ENCODE measurements around the gene TAOK1. TPM values are rescaled to one million over a fixed set of nuclear protein-coding genes. Genes with fewer than 3 reads are reported as not detected.
A peak's percentile ranks its signal among the peaks of the same experiment; 100 is the strongest.
"Not testable (repeated sequence)": the region's sequence is repeated elsewhere in the genome, so short reads cannot be mapped to it uniquely, and the experiment has no call there.

Gene TAOK1
- total RNA-seq, 1 experiment from 2014 or later = 29.5 TPM

GRCh38 chr17:29443041-29443739 is 53.0 kb downstream of the TAOK1 start:
- no peak for DNase-seq (ENCODE audit: low read depth)

DNA sequence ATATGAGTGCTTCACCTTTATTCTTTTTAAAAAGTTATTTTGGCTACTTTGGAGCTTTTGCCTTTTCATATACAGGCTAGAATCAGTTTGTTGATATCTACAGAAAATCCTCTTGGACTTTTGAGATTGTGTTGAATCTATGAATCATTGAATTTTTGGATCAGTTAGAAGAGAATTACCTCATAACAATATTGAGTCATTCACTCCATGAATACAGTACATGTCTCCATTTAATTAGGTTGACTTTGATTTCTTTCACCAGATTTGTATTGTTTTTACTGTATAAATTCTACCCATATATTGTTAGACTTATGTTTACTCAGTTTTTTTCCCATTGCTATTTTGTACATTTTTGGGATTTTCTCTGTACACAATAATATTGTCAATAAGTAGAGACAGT is 54.4 kb downstream of the TAOK1 start:
- peak; percentile 43 for DNase-seq (ENCODE audit: low read depth)

DNA sequence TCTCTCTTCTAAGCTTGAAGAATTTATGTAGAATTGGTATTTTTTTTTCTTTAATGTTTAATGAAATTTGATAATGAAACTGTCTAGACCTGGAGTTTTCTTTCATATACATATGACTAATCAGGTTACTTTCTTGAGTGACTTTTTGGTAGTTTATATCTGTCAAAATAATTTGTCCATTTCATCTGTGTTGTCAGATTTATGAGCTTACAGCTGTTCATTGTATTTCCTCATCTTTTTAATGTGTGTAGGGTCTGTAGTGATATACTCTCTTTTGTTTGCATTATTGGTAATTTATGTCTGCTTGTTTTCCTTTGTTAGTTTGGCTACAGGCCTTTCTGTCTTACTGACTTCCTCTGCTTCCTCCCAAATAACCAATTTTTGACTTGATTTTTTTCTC is 55.7 kb downstream of the TAOK1 start:
- no peak for DNase-seq (ENCODE audit: low read depth)

DNA sequence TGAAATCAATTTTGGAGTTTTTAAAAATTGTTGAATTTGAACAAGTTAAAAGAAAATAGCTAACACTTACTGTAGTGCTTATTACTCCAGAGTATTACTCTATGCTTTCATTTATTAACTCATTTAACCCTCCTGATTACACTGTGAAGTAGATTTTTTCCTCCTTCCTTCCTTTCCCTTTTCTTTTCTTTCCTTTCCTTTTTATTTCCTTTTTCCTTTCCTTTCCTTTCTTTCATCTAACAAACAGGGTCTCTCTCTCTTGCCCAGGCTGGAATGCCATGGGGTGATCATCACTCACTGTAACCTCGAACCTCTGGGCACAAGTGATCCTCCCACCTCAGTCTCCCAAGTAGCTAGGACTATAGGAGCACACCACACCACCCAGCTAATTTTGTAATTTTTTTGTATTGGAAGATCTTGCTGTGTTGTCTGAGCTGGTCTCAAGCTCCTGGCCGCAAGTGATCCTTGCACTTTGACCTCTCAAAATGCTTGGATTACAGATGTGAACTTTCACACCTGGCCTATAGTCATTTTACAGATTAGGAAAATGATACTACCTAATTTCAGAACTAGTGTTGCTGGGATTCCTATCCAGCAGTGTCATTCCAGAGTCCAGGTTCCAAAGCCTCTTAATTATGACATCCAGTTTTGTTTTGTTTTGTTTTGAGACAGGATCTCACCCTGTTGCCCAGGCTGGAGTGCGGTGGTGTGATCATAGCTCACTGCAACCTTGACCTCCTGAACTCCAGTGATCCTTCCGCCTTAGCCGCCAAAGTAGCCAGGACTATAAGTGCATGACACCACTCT is 59.9 kb downstream of the TAOK1 start:
- DNase-seq (ENCODE audit: low read depth) = no peak

DNA sequence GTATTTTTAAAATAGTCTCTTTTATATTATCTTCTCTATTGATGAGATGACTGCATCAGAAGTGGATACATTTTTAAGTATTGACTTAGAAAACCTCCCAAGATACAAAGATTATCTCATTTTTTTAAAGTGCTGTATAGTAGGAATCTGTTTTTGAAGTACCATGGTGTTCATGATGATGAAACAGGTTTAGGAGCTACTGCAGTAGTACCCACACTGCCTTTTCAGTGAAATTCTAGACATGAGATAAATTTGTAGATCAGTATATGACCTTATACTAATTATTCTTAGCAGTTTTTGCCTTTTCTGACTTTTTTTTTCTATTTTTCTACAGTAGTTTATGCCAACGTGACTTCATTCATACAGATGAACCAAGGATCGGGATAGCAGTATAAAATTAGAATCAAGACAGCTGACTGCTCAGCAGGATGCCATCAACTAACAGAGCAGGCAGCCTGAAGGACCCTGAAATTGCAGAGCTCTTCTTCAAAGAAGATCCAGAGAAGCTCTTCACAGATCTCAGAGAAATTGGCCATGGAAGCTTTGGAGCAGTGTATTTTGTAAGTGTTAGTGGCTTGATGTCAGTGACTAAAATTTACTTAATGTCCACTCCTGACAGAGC is 61.1 kb downstream of the TAOK1 start:
- no peak for DNase-seq (ENCODE audit: low read depth)

DNA sequence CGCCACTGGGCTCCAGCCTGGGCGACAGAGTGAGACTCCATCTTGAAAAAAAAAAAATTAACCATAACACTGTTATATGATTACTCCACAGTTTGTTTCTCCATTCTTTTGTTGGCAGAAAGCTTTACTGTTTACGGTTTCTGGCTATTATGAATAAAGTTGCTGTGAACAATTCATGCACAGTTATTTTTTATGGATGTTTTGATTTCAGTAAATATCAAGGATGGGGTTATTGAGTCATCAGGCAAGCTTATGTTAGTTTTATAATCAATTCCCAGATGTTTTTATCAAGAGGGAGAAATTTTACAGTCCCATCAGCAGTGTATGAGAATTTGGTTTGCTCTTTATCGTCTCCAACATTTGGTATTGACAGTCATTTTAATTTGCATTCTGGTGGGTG is 67.9 kb downstream of the TAOK1 start:
- DNase-seq (ENCODE audit: low read depth) = no peak

GRCh38 chr17:29461483-29462206 is 71.5 kb downstream of the TAOK1 start:
- DNase-seq (ENCODE audit: low read depth) = no peak

- DNase-seq (ENCODE audit: low read depth) = no peak
Observed at GRCh38 chr17:29469276-29469675, 79.1 kb downstream of the TAOK1 start.

- not testable (repeated sequence) for DNase-seq (ENCODE audit: low read depth)
Observed at GRCh38 chr17:29473437-29473836, 83.3 kb downstream of the TAOK1 start.

GRCh38 chr17:29474297-29474696 is 84.1 kb downstream of the TAOK1 start:
- no peak for DNase-seq (ENCODE audit: low read depth)

GRCh38 chr17:29475891-29476290 is 85.7 kb downstream of the TAOK1 start:
- no peak for DNase-seq (ENCODE audit: low read depth)

GRCh38 chr17:29480249-29480928 is 90.2 kb downstream of the TAOK1 start:
- DNase-seq (ENCODE audit: low read depth) = not testable (repeated sequence)

DNA sequence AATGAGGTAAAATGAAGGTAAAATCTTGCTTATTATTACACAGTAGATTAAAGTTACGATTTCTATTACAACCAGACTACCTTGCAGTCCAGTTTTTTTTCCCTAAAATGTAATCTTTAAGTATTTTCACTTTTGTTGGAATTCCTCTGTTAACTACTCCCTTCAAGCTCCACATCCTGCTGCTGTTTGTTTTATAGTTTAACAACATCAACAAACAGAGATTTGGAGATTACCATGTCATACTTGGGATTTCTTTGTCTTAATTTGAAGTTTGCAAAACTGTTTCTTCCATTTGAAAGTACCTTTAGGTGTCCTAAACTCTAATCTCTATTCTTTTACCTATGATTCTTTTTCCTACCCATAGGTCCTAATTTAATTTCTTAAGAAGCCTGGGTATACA is 93.3 kb downstream of the TAOK1 start:
- DNase-seq (ENCODE audit: low read depth) = no peak

DNA sequence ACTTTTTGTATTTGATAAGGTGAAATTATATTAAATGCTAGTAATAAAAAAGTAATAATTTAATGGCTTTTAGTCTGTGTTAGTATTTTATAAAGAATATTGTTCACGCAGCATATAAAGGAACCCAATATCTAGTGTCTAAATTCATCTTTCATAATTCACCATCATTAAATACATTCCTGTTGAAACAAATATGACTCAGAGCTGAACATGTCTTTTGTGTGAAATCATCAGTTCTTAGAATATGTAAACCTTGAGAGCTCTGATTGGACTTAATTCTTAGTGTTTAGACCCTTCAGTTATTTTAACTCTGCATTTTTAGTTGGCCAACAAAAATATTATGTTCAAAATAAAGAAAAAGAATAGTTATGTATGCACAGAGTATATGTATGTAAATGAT is 104.8 kb downstream of the TAOK1 start:
- no peak for DNase-seq (ENCODE audit: low read depth)

- no peak for DNase-seq (ENCODE audit: low read depth)
Observed at GRCh38 chr17:29504711-29505110, 114.5 kb downstream of the TAOK1 start.

DNA sequence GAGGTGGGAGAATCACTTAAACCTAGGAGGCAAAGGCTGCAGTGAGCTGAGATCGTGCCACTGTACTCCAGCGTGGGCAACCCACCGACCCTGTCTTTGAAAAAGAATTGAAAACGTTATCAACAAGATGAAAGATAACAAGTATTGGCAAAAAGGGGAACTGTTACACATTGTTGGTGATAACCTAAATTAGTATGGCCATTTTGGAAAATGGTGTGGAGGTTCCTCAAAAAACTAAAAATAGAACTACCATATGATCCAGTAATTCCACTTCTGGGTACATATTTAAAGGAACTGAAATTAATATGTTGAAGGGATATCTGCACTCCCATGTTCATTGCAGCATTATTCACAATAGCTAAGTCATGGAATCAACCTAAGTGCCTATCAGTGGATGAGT is 115.7 kb downstream of the TAOK1 start:
- DNase-seq (ENCODE audit: low read depth) = no peak

GRCh38 chr17:29510953-29511352 is 120.8 kb downstream of the TAOK1 start:
- DNase-seq (ENCODE audit: low read depth) = no peak

DNA sequence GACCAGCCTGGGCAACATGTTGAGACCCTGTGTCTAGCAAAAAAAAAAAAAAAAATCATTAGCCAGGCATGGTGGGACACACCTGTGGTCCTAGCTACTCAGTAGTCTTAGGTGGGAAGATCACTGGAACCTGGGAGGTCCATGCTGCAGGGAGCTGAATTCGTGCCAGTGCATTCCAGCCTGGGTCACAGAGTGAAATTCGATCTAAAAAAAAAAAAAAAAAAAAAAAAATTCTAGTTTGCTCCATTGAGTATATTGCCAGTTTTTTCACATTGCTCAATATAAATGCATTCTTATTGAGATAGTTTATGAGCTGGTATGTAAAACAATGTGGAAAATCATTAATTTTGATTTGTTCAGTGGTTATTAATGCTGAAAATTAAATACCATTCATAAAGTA is 124.6 kb downstream of the TAOK1 start:
- no peak for DNase-seq (ENCODE audit: low read depth)

- DNase-seq (ENCODE audit: low read depth) = no peak
Observed at GRCh38 chr17:29518359-29518758, 128.2 kb downstream of the TAOK1 start.

DNA sequence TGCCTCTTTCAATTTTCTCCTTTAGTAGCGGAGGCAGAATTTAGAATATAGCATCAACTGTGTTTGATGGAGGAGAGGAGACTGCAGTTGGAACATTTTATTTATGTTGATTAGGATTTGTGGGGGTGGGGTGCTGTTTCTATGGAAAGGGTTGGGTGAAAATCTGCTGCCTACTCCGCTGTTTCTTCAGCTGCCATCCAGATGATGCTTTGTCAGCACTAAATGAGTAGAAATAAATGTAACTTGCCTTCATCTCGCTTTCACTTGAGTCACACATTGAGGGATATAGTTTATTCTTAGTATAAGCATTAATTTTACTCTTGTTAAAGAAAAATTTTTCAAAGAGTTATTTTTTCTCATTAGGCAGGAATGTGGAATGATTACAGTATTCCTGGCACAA is 134.5 kb downstream of the TAOK1 start:
- no peak for DNase-seq (ENCODE audit: low read depth)

DNA sequence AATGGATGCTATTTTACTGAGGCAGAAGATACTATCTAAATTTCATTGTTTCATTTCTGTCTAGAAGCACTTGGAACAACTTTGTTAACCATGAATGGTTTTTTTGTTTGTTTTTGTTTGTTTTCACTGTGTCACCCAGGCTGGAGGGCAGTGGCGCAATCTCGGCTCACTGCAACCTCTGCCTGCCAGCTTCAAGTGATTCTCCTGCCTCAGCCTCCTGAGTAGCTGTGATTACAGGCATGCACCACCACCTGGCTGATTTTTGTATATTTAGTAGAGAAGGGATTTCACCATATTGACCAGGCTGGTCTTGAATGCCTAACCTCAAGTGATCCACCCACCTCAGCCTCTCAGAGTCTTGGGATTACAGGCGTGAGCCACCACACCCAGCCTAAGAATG is 136.2 kb downstream of the TAOK1 start:
- peak; percentile 4 for DNase-seq (ENCODE audit: low read depth)

Data from HT1080 (cell line).